CD4-positive, alpha-beta memory T cell (primary cell): ENCODE measurements around the gene TTLL11. TPM values are rescaled to one million over a fixed set of nuclear protein-coding genes. Genes with fewer than 3 reads are reported as not detected.
A peak's percentile ranks its signal among the peaks of the same experiment; 100 is the strongest.

Source experiments
- CTCF ChIA-PET: fragments of 350-600 bp; sonication (Branson Sonifier 250); formaldehyde crosslinking; loops from one replicate; lab custom pipeline; 2021; ENCODE audit warnings: inconsistent platforms; ENCODE audit not compliant: partially characterized antibody; lab: Charles Lee
- POLR2A ChIA-PET: fragments of 350-600 bp; sonication (Branson Sonifier 250); formaldehyde crosslinking; loops from one replicate; lab custom pipeline; 2021; ENCODE audit not compliant: partially characterized antibody; lab: Charles Lee
- DNase-seq, 5 donors: peaks; one replicate each; pipeline versions ENCODE4 v3.0.0 to v3.0.0-alpha.2; 2020 to 2022; ENCODE audit warnings: mixed read lengths in 1 of 5
- H3K27ac ChIP-seq: one replicate; pipeline ENCODE4 v1.7.0; 2013; ENCODE audit warnings: low read depth, low read length
- H3K27me3 ChIP-seq: 2 replicates; pipeline ENCODE4 v1.7.0; 2013; ENCODE audit warnings: mild to moderate bottlenecking, low read length, moderate library complexity; ENCODE audit not compliant: insufficient read depth
- H3K36me3 ChIP-seq: 2 replicates; pipeline ENCODE4 v1.7.0; 2013; ENCODE audit warnings: mild to moderate bottlenecking, low read length, moderate library complexity; ENCODE audit not compliant: insufficient read depth
- H3K4me1 ChIP-seq: 2 replicates; pipeline ENCODE4 v1.7.0; 2013; ENCODE audit warnings: mild to moderate bottlenecking, low read length, moderate library complexity; ENCODE audit not compliant: insufficient read depth
- H3K4me3 ChIP-seq, 2 donors: one replicate each; pipeline ENCODE4 v1.7.0; 2013; ENCODE audit warnings: low read length in 2 of 2, mild to moderate bottlenecking in 1 of 2
- H3K9me3 ChIP-seq, 2 donors: one replicate each; pipeline ENCODE4 v1.7.0; 2013; ENCODE audit warnings: low read length in 2 of 2, control low read depth in 1 of 2; ENCODE audit not compliant: control insufficient read depth in 1 of 2
- H3K27ac Mint-ChIP-seq, 7 donors: one replicate each; pipeline ENCODE4 v1.8.0; 2020 to 2021; ENCODE audit warnings: mixed read lengths in 7 of 7, mild to moderate bottlenecking in 6 of 7, inconsistent platforms in 3 of 7, moderate library complexity in 3 of 7
- H3K27me3 Mint-ChIP-seq, 2 donors: one replicate each; pipeline ENCODE4 v1.8.0; 2020 to 2021; ENCODE audit warnings: mixed read lengths in 2 of 2
- H3K36me3 Mint-ChIP-seq, 2 donors: one replicate each; pipeline ENCODE4 v1.8.0; 2020 to 2021; ENCODE audit warnings: mixed read lengths in 2 of 2, inconsistent platforms in 1 of 2, mild to moderate bottlenecking in 1 of 2
- H3K4me1 Mint-ChIP-seq, 4 donors: one replicate each; pipeline ENCODE4 v1.8.0; 2020 to 2021; ENCODE audit warnings: mixed read lengths in 4 of 4, mild to moderate bottlenecking in 1 of 4
- H3K4me3 Mint-ChIP-seq, 8 donors: one replicate each; pipeline ENCODE4 v1.8.0; 2020 to 2021; ENCODE audit warnings: mixed read lengths in 8 of 8, mild to moderate bottlenecking in 7 of 8, moderate library complexity in 6 of 8, inconsistent platforms in 3 of 8
- H3K9me3 Mint-ChIP-seq, 8 donors: one replicate each; pipeline ENCODE4 v1.8.0; 2020 to 2021; ENCODE audit warnings: mixed read lengths in 8 of 8, mild to moderate bottlenecking in 5 of 8, inconsistent platforms in 3 of 8, moderate library complexity in 1 of 8
- intact Hi-C: fragments of 100-400 bp; cut with micrococcal nuclease; formaldehyde crosslinking; loops from one replicate; pipeline ENCODE4 v1.15.1; 2023
- polyA plus RNA-seq, 2 donors: library from polyadenylated mRNA; unstranded; fragments of 300-500 nt; fragmentation: Illumina TruSeq; gene quantifications; one replicate each; pipeline ENCODE4 v1.2.3, GENCODE V29; 2021
- total RNA-seq, 2 experiments: library from RNA; stranded (reverse); gene quantifications; one replicate each; pipeline ENCODE4 v1.2.3, GENCODE V29; 2021

Gene TTLL11
- total and polyA plus RNA-seq, 4 experiments from 2014 or later = 2.7 to 7.8 (median 3.1) TPM

DNA sequence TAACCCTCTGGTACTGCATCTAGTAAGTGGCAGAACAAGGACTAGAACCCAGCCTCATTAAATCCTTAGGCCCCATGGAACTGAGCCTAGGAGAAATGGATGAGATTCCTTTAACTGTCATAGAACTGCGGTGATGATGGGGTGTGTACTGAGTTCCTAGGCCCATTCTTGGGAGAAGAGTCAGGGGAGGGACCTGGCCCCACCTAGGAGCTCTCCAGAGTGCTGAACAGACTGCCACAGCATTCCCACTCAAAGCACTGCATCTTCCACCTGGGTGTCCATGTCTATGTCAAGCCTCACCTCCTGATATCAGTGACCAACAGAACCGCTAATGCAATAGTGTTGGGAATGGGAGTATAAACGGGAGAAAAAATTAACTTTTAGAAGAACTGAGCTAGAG is 36.6 kb downstream of the TTLL11 start:
- POLR2A ChIA-PET = no interaction called here
- Histone ChIP-seq H3K27me3 (no peaks in the 10 kb centered on the region), H3K27ac (no peak overlapping the region), H3K9me3 (no peaks in the 10 kb centered on the region), H3K36me3 (peaks cover 3% of the 10 kb centered on the region), H3K4me3 (no peak overlapping the region), H3K4me1 (no peaks in the 10 kb centered on the region)
- peaks cover 5 to 14% of the 10 kb centered on the region in 2 donors for H3K36me3 Mint-ChIP-seq
- peaks cover 0 to 9% (median 3%) of the 10 kb centered on the region in 4 donors for H3K4me1 Mint-ChIP-seq
- no peak overlapping the region for H3K27ac Mint-ChIP-seq
- peak overlapping the region in 1 of 8 donors; percentile 33 for H3K4me3 Mint-ChIP-seq
- DNase-seq = no peak
- CTCF ChIA-PET = no interaction called here
- no peaks in the 10 kb centered on the region for H3K27me3 Mint-ChIP-seq
- intact Hi-C loops = no loop called here
- no peaks in the 10 kb centered on the region for H3K9me3 Mint-ChIP-seq

DNA sequence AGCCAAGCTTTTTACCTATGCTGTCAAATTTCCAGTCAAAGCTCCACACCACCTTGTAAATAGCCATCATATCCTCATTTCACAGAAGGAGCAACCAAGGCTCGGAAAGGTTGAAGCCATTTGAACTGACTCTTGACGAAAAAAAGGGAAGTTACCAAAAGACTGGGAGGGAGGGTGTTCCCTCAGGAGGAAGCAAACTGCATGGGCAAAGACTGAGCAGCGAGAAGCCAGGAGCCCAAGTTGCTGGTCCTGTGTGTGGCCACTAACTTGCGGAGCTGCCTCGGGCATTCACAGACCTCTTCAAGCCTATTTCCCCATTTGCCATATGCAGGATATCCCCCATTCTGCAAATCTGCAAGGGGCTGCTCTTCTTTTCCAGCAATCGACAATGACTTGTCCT is 37.4 kb downstream of the TTLL11 start:
- Mint-ChIP-seq H3K36me3 (peaks cover 5 to 15% of the 10 kb centered on the region in 2 donors), H3K4me3 (no peak overlapping the region), H3K4me1 (peaks cover 0 to 12% (median 4%) of the 10 kb centered on the region in 4 donors), H3K27ac (no peak overlapping the region), H3K27me3 (no peaks in the 10 kb centered on the region), H3K9me3 (peaks cover 0 to 1% (median 0%) of the 10 kb centered on the region in 8 donors)
- no peak overlapping the region for H3K27ac ChIP-seq
- peaks cover 3% of the 10 kb centered on the region for H3K36me3 ChIP-seq
- intact Hi-C loops = no loop called here
- no peak overlapping the region for H3K4me3 ChIP-seq
- ChIA-PET CTCF (no interaction called here), POLR2A (no interaction called here)
- no peaks in the 10 kb centered on the region for H3K4me1 ChIP-seq
- H3K9me3 ChIP-seq = no peaks in the 10 kb centered on the region
- DNase-seq = no peak
- H3K27me3 ChIP-seq = no peaks in the 10 kb centered on the region

DNA sequence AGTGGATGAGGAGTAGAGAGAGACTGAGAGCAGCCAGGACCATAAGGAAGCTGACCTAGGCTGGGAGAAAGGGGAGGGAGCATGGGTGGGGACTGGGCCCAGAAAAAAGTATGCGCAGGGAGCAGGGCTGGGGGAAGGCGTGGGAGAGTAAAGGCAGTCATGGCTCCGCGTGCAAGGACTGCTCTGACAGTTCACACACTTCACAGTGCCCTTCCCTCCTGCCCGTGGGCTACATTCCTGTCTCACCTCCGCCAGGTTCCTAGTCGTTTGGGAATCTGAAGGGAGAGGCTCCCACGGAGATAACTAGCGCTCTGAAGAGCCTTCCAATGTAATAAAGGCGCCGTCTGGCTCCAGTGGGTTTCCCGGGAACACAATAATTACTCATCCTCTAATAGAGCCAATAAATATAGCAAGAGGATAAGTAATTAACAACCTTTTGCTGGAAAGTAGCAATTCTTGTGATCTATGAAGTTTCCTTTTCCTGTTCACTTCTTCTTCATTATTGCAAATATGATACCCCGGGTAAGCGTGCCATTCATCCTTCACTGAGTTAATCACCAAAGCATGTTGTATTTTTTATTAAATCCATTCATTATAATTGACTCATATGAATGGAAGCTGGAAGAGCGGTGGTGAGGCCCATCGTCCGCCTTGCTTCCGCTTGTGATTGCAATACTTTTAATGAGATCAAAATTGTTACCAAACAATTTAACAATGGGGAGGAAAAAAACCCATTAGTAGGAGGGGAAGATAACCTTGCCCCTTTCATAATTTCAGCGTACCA is 39.3 kb downstream of the TTLL11 start:
- Histone ChIP-seq H3K9me3 (no peaks in the 10 kb centered on the region), H3K27ac (no peak overlapping the region), H3K36me3 (peaks cover 3% of the 10 kb centered on the region), H3K4me1 (no peaks in the 10 kb centered on the region), H3K4me3 (no peak overlapping the region), H3K27me3 (no peaks in the 10 kb centered on the region)
- Mint-ChIP-seq H3K4me3 (no peak overlapping the region), H3K27me3 (no peaks in the 10 kb centered on the region), H3K4me1 (peaks cover 0 to 12% (median 4%) of the 10 kb centered on the region in 4 donors), H3K27ac (no peak overlapping the region), H3K9me3 (peaks cover 0 to 2% (median 0%) of the 10 kb centered on the region in 8 donors), H3K36me3 (peaks cover 5 to 15% of the 10 kb centered on the region in 2 donors)
- no peak for DNase-seq
- intact Hi-C loops = no loop called here
- ChIA-PET POLR2A (no interaction called here), CTCF (no interaction called here)

DNA sequence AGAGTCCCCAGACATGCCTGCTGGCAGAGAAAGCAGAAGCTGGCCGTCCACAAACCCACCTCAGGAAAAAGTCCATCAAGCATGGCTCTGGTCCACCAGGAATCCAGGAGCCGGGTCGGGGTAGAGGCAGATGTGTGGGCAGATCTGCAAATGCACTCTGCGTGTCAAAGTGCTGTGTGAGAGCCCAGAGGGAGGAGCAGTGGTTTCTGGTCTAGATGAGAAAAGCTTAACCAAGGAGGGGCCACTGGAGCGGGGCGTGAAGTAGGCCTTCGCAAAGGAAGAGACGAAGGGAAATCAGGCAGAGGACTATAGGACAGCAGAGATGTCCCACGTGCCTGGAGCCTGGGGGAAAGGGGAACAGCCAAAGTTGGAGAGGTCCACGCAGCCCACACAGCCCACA is 40.0 kb downstream of the TTLL11 start:
- no peak overlapping the region for H3K27ac ChIP-seq
- DNase-seq = no peak
- H3K36me3 ChIP-seq = peaks cover 3% of the 10 kb centered on the region
- Mint-ChIP-seq H3K4me3 (no peak overlapping the region), H3K27ac (no peak overlapping the region), H3K9me3 (peaks cover 0 to 2% (median 0%) of the 10 kb centered on the region in 8 donors), H3K36me3 (peaks cover 5 to 15% of the 10 kb centered on the region in 2 donors), H3K27me3 (no peaks in the 10 kb centered on the region), H3K4me1 (peaks cover 0 to 13% (median 8%) of the 10 kb centered on the region in 4 donors)
- H3K4me1 ChIP-seq = no peaks in the 10 kb centered on the region
- POLR2A ChIA-PET = no interaction called here
- no peaks in the 10 kb centered on the region for H3K9me3 ChIP-seq
- CTCF ChIA-PET = no interaction called here
- H3K27me3 ChIP-seq = no peaks in the 10 kb centered on the region
- no peak overlapping the region for H3K4me3 ChIP-seq
- intact Hi-C loops = no loop called here

DNA sequence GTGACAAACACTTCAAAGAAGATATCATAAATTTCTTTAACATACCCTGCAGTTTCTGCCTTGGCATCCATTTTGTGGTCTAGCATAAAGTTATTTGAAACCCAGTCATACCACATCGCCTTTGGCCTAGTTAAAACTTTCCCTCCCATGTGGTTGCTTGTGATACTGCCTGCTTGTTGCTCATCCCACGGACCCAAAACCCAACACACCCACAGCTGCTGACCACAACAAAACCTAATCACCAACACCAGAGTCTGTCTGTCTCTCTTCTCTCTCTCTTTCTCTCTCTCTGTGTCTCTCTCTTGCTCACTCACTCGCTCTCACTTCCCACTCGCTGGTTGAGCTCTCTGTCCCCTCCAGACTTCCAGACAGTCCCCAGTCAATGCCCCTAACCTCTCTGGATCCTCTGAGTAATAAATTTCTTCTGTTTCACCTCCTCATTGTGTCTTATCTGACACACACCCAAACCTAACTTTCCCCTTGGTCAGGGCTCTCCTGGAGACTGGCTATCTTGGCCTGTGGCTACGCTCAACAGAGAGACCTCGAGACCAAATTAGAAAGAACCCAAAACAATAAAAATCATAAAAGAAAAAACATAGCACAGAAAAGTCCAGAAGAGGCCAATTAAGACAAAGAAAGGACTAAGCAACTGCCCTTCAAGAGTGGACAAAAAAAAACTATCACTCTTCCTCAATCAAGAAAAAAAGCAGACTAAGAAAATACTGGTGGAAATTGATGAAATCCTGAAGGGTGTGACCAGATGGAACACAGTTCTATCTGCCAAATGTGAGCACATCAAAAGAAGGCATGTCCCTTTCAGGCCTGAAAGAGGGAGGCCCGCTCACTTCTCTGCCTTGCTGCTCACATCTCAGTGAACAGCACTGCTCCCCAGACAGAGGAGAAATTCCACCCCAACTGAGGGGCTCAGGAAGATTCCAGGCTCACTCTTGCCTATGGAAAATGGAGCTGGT is 41.5 kb downstream of the TTLL11 start:
- peaks cover 0 to 2% (median 0%) of the 10 kb centered on the region in 8 donors for H3K9me3 Mint-ChIP-seq
- Histone ChIP-seq H3K27ac (no peak overlapping the region), H3K36me3 (peaks cover 3% of the 10 kb centered on the region), H3K27me3 (no peaks in the 10 kb centered on the region), H3K4me3 (no peak overlapping the region), H3K4me1 (no peaks in the 10 kb centered on the region), H3K9me3 (no peaks in the 10 kb centered on the region)
- H3K4me1 Mint-ChIP-seq = peaks cover 0 to 13% (median 8%) of the 10 kb centered on the region in 4 donors
- H3K27ac Mint-ChIP-seq = peak overlapping the region in 3 of 7 donors; percentile 33 to 71 (median 38)
- ChIA-PET POLR2A (no interaction called here), CTCF (no interaction called here)
- no peaks in the 10 kb centered on the region for H3K27me3 Mint-ChIP-seq
- H3K36me3 Mint-ChIP-seq = peaks cover 2 to 17% of the 10 kb centered on the region in 2 donors
- no peak for DNase-seq
- intact Hi-C loops = no loop called here
- H3K4me3 Mint-ChIP-seq = peak overlapping the region in 2 of 8 donors; percentile 20 to 29

DNA sequence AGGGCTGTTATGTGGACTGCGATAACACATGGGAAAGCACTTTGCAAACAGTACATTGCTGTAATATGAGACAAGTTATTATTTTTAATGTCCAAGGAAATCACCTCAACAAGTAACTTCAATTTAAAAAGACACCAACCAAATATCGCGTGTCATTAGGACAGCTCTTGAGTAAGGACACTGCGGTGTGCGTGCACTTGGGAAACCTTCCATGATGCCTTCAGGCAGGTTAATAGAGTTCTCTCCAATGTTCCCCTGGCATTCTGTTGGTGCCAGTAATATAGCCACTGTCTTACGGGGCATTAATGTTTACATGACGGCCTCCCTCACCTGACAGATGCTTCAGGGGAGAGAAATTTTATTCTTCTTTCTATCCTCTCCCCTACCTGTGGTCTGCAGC is 42.9 kb downstream of the TTLL11 start:
- Histone ChIP-seq H3K4me3 (no peak overlapping the region), H3K9me3 (no peaks in the 10 kb centered on the region), H3K27me3 (no peaks in the 10 kb centered on the region), H3K36me3 (peaks cover 3% of the 10 kb centered on the region), H3K4me1 (no peaks in the 10 kb centered on the region), H3K27ac (no peak overlapping the region)
- Mint-ChIP-seq H3K4me3 (no peak overlapping the region), H3K9me3 (peaks cover 0 to 7% (median 2%) of the 10 kb centered on the region in 8 donors), H3K27me3 (no peaks in the 10 kb centered on the region), H3K4me1 (peaks cover 0 to 13% (median 8%) of the 10 kb centered on the region in 4 donors), H3K36me3 (peaks cover 2 to 29% of the 10 kb centered on the region in 2 donors), H3K27ac (no peak overlapping the region)
- intact Hi-C loops = no loop called here
- ChIA-PET POLR2A (no interaction called here), CTCF (no interaction called here)
- no peak for DNase-seq

DNA sequence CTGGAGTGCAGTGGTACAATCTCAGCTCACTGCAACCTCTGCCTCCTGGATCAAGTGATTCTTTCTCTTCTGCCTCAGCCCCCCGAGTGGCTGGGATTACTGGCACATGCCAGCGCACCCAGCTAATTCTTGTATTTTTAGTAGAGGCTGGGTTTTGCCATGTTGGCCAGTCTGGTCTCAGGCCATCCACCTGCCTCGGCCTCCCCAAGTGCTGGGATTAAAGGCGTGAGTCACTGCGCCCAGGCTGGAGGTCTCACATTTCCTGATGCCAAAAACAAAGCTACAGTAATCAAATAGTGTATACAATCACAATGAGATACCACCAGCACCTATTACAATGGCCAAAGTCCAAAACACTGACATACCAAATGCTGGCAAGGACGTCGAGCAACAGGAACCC is 51.1 kb downstream of the TTLL11 start:
- H3K4me3 ChIP-seq = no peak overlapping the region
- ChIA-PET POLR2A (no interaction called here), CTCF (no interaction called here)
- Mint-ChIP-seq H3K4me3 (no peak overlapping the region), H3K9me3 (peaks cover 0 to 14% (median 3%) of the 10 kb centered on the region in 8 donors), H3K27ac (no peak overlapping the region), H3K36me3 (peaks cover 23 to 61% of the 10 kb centered on the region in 2 donors), H3K27me3 (no peaks in the 10 kb centered on the region), H3K4me1 (no peaks in the 10 kb centered on the region)
- H3K27me3 ChIP-seq = no peaks in the 10 kb centered on the region
- H3K36me3 ChIP-seq = no peaks in the 10 kb centered on the region
- no peak overlapping the region for H3K27ac ChIP-seq
- no peaks in the 10 kb centered on the region for H3K4me1 ChIP-seq
- intact Hi-C loops = no loop called here
- no peaks in the 10 kb centered on the region for H3K9me3 ChIP-seq
- no peak for DNase-seq
